Stimulated activated CD4-positive, alpha-beta T cell treated with anti-CD3 and anti-CD28 coated beads, TNF-alpha, amount 100 ng/mL, for 4 hours (primary cell): ENCODE measurements around the gene OXLD1.

Source experiments
- DNase-seq, 3 experiments: peaks; one replicate each; pipeline ENCODE4 v3.0.0-alpha.2; 2020; ENCODE audit warnings: low read depth in 3 of 3

OXLD1 gene

GRCh38 chr17:81616877-81617276 lies 49.5 kb downstream of the OXLD1 start:
- DNase-seq = no peak

DNA sequence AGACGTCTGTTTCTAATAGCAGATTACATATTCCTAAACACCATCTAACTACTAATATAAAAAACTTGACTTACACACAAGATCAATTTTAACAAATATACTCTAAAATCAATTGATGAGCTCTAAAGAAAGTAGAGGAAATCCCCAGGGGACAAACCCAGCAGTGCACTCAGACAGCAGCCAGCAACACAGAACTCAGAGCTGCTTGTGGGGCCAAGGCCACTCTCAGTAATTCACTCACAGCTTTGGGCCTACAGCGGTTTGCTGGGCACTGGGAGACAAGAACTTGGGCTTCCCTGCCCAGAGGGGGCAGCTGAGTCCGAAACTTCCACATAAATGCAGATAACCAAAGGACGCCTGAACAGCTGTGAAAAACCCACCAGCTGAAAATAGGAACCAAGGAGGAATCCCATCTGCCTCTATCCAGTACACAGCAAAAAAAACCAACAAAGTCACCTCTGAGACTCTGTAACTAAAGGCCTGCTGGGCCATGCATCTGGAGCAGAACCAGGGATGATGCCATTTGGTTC lies 50.9 kb downstream of the OXLD1 start:
- DNase-seq = no peak
